BJ (cell line): Measurements from ENCODE around the gene CEACAM3. TPM values are rescaled to one million over a fixed set of nuclear protein-coding genes. Genes with fewer than 3 reads are reported as not detected.

Source experiments
- CTCF ChIA-PET: fragments of 350-600 bp; formaldehyde crosslinking; extraction: SDS; loops from one replicate; lab custom pipeline; 2021; ENCODE audit warnings: antibody characterized with exemption, inconsistent platforms; lab: Yijun Ruan, JAX
- POLR2A ChIA-PET: fragments of 300-600 bp; sonication (Branson Sonifier 250); formaldehyde crosslinking; extraction: SDS; loops from one replicate; lab custom pipeline; 2021; ENCODE audit warnings: antibody characterized with exemption; lab: Charles Lee
- DNase-seq: peaks from one replicate; pipeline ENCODE4 v3.0.0-alpha.2; 2011; ENCODE audit warnings: low read depth
- H3K27me3 ChIP-seq: 2 replicates; pipeline ENCODE4 v1.6.0; 2011; ENCODE audit warnings: low read length; ENCODE audit not compliant: control insufficient read depth, insufficient read depth
- H3K36me3 ChIP-seq: 2 replicates; pipeline ENCODE4 v1.5.1; 2011; ENCODE audit warnings: low read length; ENCODE audit not compliant: control insufficient read depth, insufficient read depth
- H3K4me3 ChIP-seq: 2 replicates; pipeline ENCODE4 v1.5.1; 2011; ENCODE audit warnings: low read depth, mild to moderate bottlenecking, control low read depth, low read length
- polyA plus RNA-seq: library from polyadenylated mRNA; depleted of rRNA; stranded (reverse); fragments of >200 nt; gene quantifications from 2 replicates; pipeline ENCODE4 v1.2.3, GENCODE V29; 2011
- TF ChIP-seq, protein P1 (sequence below): IDR thresholded peaks from 2 replicates; pipeline ENCODE4 v1.5.1; 2011; ENCODE audit warnings: low read depth, mild to moderate bottlenecking, control low read depth, inconsistent platforms, low read length, moderate library complexity; ENCODE audit not compliant: insufficient read depth

CEACAM3 gene
- polyA plus RNA-seq, 1 experiment: not detected

DNA sequence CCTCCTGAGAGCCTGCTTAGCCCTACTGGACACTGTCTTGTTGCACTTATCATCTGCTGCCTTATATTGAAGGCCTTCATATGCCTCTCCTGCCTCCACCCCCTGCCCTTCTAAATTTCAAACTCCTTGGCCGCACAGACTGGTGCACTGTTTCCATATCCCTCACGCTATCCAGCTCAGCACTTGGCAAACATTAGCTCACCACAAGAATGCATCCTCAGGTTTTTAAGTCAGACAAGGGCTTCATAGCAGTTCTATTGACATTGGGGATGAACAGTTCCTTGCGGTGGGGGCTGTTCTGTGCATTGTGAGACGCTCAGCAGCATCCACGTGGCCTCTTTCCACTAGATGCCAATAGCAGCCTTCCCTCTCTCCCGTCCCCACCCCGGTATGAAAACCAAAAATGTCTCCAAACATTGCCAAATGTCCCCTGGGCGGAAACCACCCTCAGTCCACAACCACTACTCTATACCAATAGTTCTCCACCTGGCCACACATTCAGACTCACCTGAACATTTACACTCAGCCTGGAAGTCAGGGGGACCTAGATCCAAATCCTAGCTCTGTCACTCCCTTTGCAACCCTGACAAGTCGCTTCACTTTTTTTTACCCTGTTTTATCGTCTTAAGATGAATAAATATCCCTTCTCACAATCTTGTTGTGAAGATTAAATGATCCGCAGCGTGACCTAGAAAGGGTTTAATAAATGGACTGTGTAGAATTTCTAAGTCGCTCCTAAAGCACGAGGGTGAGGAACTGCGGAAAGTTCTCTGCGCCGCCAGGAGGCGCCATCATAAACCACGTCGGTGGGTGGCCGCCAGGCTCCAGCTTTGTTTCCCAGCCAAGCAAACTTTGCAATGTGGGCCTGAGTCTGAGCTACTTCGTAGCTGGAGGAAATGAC, 3.6 kb upstream of the CEACAM3 start:
- no peak overlapping the region for H3K4me3 ChIP-seq
- no peak for DNase-seq
- POLR2A ChIA-PET: no interaction called here
- no peaks in the 10 kb centered on the region for H3K36me3 ChIP-seq
- peaks cover 4% of the 10 kb centered on the region for H3K27me3 ChIP-seq
- CTCF ChIA-PET: interaction anchor here (0.8 to 7.8 kb wide), 10 partner anchors 10 to 160 kb away, joined by 3 to 89 read pairs (median 4); no protein-coding TSS in a partner anchor
- TF ChIP-seq, protein P1, sequence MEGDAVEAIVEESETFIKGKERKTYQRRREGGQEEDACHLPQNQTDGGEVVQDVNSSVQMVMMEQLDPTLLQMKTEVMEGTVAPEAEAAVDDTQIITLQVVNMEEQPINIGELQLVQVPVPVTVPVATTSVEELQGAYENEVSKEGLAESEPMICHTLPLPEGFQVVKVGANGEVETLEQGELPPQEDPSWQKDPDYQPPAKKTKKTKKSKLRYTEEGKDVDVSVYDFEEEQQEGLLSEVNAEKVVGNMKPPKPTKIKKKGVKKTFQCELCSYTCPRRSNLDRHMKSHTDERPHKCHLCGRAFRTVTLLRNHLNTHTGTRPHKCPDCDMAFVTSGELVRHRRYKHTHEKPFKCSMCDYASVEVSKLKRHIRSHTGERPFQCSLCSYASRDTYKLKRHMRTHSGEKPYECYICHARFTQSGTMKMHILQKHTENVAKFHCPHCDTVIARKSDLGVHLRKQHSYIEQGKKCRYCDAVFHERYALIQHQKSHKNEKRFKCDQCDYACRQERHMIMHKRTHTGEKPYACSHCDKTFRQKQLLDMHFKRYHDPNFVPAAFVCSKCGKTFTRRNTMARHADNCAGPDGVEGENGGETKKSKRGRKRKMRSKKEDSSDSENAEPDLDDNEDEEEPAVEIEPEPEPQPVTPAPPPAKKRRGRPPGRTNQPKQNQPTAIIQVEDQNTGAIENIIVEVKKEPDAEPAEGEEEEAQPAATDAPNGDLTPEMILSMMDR: peak; percentile 64

DNA sequence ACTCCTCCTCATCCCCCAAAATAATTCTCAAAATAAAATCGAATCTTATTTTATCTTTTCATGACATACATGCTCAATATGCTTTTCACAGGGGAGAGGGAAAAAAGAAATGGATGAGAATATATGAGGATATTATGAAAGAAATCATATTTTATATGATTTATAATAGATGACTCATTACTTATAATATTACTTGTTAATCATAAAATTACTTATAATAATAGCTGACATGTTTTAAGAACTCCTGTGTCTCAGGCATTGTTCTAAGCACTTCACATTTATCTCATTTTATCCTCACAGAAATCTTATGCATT, 3.0 kb upstream of the CEACAM3 start:
- no peak for DNase-seq
- Histone ChIP-seq H3K27me3 (peaks cover 4% of the 10 kb centered on the region), H3K36me3 (no peaks in the 10 kb centered on the region), H3K4me3 (no peak overlapping the region)
- TF ChIP-seq, protein P1: no peak
- CTCF ChIA-PET: interaction anchor here (0.6 to 7.8 kb wide), 10 partner anchors 9 to 159 kb away, joined by 3 to 89 read pairs (median 4); no protein-coding TSS in a partner anchor
- POLR2A ChIA-PET: no interaction called here

DNA sequence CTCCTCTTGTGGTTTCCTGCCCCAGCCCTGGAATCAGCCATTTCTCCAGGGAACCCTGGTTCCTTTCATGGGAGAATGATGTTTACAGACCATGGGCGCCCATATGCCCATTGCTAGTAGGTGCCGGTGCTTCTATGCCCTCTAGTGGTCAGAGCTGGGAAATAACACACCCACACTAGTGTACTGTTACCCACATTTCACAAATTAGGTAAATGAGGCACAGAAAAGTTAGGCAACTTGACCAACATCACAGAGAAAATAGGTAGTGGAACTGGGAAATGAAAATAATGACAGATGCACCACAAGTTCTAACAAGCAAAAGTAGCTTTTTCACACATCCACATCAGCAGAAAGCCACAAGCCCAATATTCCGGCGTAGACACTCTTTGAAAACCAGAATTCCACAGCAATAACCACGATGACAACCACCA, 1.3 kb upstream of the CEACAM3 start:
- no peak for DNase-seq
- H3K27me3 ChIP-seq: peaks cover 4% of the 10 kb centered on the region
- TF ChIP-seq, protein P1: peak; percentile 83
- ChIA-PET CTCF (interaction anchor here (1.0 to 7.8 kb wide), 17 partner anchors 8 to 153 kb away, joined by 3 to 89 read pairs (median 6); no protein-coding TSS in a partner anchor), POLR2A (no interaction called here)
- no peaks in the 10 kb centered on the region for H3K36me3 ChIP-seq
- H3K4me3 ChIP-seq: no peak overlapping the region

DNA sequence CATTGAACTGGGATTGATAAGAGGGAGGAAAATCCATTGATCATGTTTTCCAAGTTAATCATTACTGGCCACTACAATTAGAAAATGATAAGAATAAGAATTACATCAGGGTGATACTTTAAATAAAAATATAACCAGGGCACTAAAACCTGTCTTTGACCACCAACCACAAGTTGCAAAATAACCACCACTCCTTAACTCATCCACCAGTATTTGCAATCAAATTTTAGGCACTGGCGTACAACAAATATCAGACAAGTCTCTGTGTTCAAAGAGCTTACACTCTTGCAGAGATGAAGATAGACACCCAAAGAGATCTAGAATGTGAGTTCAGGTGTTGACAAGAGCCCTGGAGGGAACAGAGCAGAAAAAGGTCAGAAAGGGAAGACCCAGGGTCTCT, 514 bp downstream of the CEACAM3 start:
- ChIA-PET CTCF (interaction anchor here (2.6 to 7.8 kb wide), 2 partner anchors 16 to 24 kb away, joined by 8 to 89 read pairs; no protein-coding TSS in a partner anchor), POLR2A (no interaction called here)
- no peaks in the 10 kb centered on the region for H3K36me3 ChIP-seq
- H3K27me3 ChIP-seq: peaks cover 6% of the 10 kb centered on the region
- TF ChIP-seq, protein P1: no peak
- H3K4me3 ChIP-seq: no peak overlapping the region
- DNase-seq: no peak

DNA sequence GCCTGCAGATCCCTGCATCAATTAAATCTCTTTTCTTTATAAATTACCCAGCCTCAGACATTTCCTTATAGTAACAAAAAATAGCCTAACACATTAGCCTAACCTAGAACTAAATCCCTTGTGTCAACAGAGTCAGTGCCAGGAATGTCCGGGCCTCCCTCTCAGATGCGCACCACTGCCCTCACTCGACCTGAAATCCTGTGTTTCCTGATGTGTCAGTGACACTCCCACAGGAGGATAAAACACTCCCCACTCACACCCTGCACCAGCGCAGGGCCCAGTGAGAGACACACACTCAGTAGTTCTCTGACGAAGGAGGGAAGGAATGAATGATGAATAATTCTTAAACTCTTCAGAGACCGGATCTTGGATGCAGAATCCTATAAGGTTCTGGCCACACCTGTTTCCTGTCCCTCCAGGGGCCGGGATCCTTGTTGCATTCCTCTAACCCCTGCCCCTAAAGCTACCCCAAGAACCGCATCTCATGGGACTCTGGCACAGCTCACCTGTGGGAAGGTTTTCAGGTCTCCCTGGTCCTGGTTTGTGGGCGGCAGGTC, 3.1 kb downstream of the CEACAM3 start:
- POLR2A ChIA-PET: no interaction called here
- TF ChIP-seq, protein P1: no peak
- CTCF ChIA-PET: interaction anchor here (1.1 kb wide), 1 partner anchor 15 kb away, joined by 4 read pairs; no protein-coding TSS in a partner anchor
- no peak for DNase-seq
- H3K27me3 ChIP-seq: peaks cover 3% of the 10 kb centered on the region
- H3K4me3 ChIP-seq: no peak overlapping the region
- H3K36me3 ChIP-seq: no peaks in the 10 kb centered on the region
